Activated naive CD4-positive, alpha-beta T cell treated with Interleukin-2 at 50 U/mL for 16 hours (primary cell): Measurements from ENCODE around the gene FNDC3A.
"Not testable (repeated sequence)": the region's sequence is repeated elsewhere in the genome, so short reads cannot be mapped to it uniquely, and the experiment has no call there.

Experiments used
- DNase-seq: peaks from one replicate; pipeline ENCODE4 v3.0.0-alpha.2; 2020

FNDC3A gene

GRCh38 chr13:49046519-49046918 is 70.8 kb downstream of the FNDC3A start:
- DNase-seq: no peak

DNA sequence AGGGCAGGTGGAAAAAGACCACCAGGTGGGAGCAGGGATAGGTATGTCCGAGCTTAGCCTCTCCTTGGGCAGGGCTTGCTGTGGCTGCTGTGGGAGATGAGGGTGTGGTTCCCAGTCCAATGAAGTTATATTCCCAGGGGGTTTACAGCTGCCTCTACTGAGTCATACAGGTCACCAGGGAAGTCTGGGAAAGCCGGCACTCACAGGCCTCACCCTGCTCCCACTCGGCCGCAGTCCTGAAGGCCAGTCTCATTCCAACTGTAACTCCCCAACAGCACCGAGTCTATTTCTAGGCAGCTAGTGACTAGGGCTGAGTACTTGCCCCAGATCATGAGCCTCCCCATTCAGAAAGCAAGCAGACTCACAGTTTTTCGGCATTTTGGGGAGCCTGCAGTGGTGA is 77.1 kb downstream of the FNDC3A start:
- DNase-seq: no peak

DNA sequence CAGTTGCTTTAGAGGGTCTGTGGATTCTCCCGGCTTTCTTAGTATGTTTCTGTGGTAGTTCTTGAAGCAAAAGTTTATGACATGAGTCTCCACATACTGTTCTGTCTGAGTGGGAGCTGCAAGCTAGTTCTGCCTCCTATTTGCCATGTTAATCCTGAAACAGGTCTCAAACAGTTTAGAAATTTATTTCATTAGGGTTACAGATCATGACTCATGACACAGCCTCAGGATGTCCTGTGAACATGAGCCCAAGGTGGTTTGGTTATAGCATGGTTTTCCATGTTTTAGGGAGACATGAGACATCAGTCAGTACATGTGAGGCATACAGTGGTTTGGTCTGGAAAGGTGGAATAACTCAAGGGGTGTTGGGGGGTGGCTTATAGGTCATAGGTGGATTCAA is 77.5 kb downstream of the FNDC3A start:
- DNase-seq: no peak

GRCh38 chr13:49053906-49054305 is 78.2 kb downstream of the FNDC3A start:
- DNase-seq: no peak

DNA sequence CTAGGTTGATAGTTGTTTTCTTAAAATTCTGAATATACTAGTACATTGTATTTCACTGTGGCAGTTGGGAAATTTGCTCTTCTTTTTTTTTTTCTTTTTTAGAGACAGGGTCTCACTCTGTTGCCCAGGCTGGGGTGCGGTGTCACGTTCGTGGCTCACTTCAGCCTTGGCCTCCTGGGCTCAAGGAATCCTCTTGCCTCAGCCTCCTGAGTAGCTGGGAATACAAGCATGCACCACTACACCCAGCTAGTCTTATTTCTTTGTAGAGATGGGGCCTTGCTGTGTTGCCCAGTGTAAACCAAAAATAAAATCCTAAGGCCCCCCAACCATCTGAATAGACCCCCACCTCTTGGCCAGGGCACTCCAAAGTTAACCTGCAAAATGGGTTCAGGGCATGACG is 79.3 kb downstream of the FNDC3A start:
- no peak for DNase-seq

- no peak for DNase-seq
Observed at GRCh38 chr13:49057176-49057575, 81.5 kb downstream of the FNDC3A start.

DNA sequence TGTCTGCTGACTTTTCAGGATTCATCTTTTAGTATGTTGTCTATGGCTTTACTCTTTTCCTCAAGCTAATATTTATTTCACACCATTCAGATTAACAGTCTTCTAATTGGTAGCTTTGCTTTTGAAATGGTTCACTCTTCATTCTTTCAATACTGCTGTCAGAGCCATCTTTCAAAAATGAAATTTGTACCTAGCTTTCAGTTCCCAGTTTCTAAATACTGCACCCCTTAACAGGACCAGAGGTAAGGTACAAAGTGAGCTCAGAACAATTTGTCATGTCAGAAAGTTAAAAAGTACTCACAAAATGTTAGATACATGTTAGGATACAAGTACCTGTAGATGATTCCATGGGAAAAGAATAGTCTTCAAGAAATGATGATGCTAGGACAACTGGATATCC is 83.0 kb downstream of the FNDC3A start:
- no peak for DNase-seq

GRCh38 chr13:49060678-49061387 is 85.1 kb downstream of the FNDC3A start:
- DNase-seq: no peak

DNA sequence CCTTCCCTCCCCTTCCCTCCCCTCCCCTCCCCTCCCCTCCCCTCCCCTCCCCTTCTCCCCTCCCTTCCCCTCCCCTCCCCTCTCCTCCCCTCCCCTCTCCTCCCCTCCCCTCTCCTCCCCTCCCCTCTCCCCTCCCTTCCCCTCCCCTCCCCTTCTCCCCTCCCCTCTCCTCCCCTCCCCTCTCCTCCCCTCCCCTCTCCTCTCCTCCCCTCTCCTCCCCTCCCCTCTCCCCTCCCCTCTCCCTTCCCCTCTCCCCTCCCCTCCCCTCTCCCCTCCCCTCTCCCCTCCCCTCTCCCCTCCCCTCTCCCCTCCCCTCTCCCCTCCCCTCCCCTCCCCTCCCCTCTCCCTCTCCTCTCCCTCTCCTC is 85.7 kb downstream of the FNDC3A start:
- not testable (repeated sequence) for DNase-seq

GRCh38 chr13:49062297-49062896 is 86.7 kb downstream of the FNDC3A start:
- no peak for DNase-seq

DNA sequence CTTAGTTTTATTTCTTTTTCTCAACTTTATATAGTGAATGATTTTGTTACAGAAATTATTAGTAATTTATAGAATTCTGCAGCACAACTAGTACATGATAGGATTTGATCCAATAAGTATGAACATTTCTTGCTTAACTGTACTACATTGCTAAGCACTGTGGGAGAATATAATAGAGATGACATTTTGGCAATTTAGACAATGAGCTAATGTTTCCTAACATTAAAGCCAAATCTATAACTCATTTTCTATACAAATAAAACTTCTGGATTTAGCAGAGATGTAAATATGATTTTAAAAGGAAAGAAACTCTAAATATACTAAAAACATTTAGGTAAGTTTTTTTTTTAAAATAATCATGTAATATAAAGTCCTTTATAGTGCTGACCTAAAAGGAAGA is 87.3 kb downstream of the FNDC3A start:
- DNase-seq: no peak

DNA sequence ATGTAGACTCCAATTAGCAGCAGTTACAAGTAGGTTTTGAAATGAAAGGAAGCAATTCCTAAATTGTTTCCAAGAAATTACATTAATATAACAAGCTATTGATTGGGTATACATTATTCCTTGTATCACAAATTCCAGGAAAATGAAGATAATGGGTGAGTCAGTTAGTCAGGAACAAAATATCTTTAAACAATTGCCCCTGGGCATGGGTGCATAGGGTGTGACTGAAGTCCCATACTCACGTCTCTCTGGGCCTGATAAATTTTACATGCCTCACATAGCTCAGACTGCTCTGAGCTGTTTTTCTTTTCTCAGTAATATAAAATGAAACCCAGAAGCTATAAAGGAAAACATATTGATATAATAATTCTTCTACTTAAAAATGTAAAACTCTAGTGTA is 87.8 kb downstream of the FNDC3A start:
- no peak for DNase-seq

DNA sequence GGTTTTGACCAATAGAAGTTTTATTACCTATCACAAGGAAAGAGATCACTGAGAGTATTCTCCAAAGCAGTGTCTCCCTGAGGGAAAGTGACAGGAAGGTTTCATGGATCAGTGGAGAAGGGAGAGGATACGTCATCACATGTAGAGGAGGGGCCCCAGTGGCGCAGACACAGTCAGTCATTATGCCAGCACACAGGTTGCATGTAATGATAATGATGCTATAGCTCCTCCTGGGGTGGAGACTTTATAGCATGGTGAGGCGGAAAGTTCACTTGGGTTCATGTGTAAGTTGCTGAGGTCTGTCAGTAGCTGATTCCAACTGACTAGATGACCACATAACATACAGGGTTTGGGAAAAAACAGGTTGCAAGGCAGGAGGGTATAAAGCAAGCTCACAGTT is 88.8 kb downstream of the FNDC3A start:
- no peak for DNase-seq

DNA sequence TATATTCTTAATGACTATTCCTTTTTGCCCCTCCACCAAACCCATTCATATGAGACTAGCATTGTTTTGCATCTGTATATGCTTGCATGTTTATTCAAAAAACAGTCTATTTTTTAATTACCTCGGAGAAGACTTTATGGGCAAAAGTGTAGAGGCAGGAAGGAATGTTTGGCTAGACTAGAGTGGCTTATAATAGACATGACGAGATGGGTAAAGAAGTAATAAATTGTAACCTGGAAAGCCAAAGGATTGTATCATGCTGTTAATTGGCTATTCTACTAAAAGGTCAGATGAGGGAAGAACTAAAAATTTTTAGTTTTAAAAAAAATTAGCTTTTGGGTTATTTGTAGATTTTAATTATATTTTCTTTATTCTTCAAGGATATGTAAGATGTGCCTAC is 91.1 kb downstream of the FNDC3A start:
- no peak for DNase-seq

GRCh38 chr13:49068498-49068897 is 92.8 kb downstream of the FNDC3A start:
- DNase-seq: not testable (repeated sequence)

DNA sequence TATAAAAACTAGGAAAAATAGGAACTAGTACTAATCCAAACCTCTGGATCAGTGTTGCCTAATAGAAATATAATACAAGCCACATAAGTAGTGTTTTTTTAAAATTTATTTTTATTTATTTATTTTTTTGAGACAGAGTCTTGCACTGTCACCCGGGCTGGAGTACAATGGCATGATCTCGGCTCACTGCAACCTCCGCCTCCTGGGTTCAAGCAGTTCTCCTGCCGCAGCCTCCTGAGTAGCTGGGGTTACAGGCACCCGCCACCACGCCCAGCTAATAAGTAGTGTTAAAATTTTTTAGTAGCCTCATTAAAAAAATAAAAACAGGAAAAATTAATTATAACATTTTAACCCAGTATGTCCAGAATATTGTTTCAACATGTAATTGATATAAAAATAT is 94.3 kb downstream of the FNDC3A start:
- not testable (repeated sequence) for DNase-seq

DNA sequence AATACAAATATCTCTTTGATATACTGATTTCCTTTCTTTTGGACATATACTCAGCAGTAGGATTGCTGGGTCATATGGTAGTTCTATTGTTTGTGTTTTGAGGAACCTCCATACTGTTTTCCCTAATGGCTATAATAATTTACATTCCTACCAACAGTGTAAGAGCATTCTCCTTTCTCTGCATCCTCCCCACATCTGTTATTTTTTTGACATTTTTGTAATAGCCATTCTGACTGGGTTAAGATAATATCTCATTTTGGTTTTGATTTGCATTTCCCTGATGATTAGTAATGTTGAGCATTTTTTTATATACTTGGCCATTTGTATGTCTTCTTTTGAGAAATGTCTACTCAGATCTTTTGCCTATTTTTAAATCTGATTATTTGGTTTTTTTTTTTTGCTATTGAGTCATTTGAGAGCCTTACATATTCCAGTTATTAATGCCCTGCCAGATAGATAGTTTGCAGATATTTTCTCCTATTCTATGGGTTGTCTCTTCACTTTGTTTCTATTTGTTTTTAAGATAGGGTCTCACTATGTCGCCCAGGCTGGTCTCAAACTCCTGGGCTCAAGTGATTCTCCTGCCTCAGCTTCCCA is 95.7 kb downstream of the FNDC3A start:
- no peak for DNase-seq

DNA sequence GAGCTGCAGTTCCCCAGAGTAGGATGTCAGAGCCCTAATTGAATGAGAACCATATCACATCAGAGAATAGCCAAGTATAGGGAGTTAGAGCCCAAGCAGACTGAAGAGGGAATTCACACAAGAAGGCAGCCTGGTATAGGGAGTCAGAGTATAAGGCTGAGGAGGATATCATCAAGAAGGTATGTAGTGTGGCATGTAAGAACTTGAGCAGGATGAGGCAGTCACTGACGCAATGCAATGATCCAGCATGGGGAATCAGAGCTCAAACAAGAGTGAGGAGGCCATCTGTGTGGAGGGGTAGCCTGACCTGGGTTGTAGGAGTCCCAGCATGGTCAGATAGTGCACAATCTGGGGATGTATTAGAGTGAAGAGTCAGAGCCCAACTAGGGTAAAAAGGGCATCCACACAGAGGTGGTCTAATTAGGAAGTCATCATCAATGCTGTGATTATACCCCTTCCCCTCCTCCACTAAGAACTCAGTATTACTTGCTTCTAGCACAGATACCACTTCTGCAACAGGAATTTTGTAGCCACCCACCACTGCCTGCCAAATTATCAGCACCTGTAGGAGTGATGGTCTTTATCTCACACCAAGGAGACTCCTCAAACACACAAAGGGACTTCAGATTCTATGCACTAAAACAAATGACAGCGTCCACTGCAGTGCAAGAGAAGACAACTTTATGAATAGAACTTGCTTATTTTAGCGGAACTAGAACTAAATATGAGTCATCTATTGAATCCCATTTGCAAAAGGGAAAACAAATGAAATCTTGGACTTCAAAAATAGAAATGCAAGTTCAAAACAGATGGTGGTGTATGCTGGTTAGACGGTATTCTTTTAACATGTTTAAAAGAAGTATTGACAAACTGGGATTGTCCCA is 107.2 kb downstream of the FNDC3A start:
- no peak for DNase-seq

GRCh38 chr13:49084961-49085360 is 109.2 kb downstream of the FNDC3A start:
- no peak for DNase-seq

DNA sequence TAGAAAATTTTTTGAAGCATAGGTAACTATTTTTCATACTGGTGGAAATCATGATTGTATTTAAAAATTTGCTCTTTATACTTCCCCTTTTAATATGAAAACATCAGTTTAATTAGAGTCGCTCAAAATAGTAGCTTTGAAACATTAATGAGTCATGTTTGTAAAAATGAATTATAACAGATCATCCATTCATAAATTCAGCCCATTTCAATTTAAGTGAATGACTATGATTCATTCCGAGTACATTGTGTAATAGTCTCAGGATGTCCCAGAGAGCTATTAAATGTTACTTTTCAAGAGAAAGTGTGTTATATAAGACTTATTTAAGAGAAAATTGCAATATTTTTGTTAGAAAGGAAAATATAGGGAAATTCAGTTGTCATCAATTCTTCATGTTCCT is 111.0 kb downstream of the FNDC3A start:
- DNase-seq: no peak

DNA sequence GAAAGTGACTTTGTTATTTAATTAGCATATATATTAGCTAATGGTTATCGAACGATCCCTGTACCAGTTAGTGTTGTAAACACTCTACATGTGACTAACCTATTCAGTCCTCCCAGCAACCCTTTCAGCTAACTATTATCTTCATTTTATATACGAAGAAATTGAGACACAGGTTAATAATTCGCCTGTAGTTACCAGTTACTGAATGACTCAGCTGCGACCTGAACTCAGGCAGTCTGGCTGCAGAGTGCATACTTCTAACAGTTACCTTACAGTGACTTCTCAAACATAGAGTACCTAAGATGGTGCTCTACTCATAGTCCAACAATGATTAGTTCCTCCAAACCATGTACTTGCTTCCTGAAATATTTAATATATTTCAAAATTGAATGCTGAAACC is 117.7 kb downstream of the FNDC3A start:
- no peak for DNase-seq

DNA sequence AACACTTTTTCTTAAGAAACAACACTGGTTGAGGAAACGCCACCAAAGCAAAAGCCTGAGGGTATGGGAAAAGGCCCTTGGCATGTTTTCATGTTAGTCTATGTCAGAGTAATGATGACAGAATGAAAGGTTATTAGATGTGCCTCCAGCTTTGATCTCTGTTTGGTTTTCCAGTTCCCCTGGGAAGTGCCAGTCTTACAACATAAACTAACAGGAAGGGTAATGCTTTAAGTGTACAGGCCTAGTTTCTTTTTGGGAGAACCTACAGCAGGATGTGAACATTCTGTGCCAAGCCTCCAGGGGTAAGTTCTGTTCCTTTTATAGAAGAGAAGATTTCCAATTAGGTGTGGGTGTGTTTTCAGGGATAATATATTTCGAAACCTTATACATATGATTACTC is 121.7 kb downstream of the FNDC3A start:
- DNase-seq: no peak

GRCh38 chr13:49098198-49098597 is 122.5 kb downstream of the FNDC3A start:
- DNase-seq: no peak
